HepG2 (cell line): ENCODE results near the gene REEP6. TPM values are rescaled to one million over a fixed set of nuclear protein-coding genes. Genes with fewer than 3 reads are reported as not detected.

Experiments
- CREBL2 ChIP-seq: sonication (generic); formaldehyde crosslinking; IDR thresholded peaks from 2 replicates; pipeline ENCODE4 v1.8.1; 2023; ENCODE audit warnings: missing genetic modification reagents, mild to moderate bottlenecking, borderline replicate concordance
- MNT ChIP-seq: fragments of 450-650 bp; IDR thresholded peaks from 2 replicates; pipeline ENCODE4 v1.6.1; 2016
- NONO ChIP-seq, 2 experiments: fragments of 450-650 bp in 1 of 2; sonication (generic) in 1 of 2; formaldehyde crosslinking in 1 of 2; IDR thresholded peaks in 1 of 2; conservative IDR thresholded peaks in 1 of 2; 2 replicates each; pipeline versions ENCODE4 v1.6.1 to v1.8.0; 2017 to 2022; ENCODE audit warnings: mild to moderate bottlenecking in 1 of 2, missing genetic modification reagents in 1 of 2, moderate library complexity in 1 of 2
- POLR2A ChIP-seq, 2 experiments: IDR thresholded peaks; 2 replicates each; pipeline ENCODE4 v1.6.1; 2011; ENCODE audit warnings: low read depth in 2 of 2, low read length in 2 of 2, mild to moderate bottlenecking in 1 of 2, moderate library complexity in 1 of 2; ENCODE audit not compliant: insufficient read depth in 1 of 2
- POLR2AphosphoS5 ChIP-seq: IDR thresholded peaks from 2 replicates; pipeline ENCODE4 v1.6.1; 2012; ENCODE audit warnings: low read depth, low read length
- SALL2 ChIP-seq: sonication (generic); formaldehyde crosslinking; IDR thresholded peaks from 2 replicates; pipeline ENCODE4 v1.8.1; 2023; ENCODE audit warnings: mild to moderate bottlenecking, missing genetic modification reagents, inconsistent platforms
- ZKSCAN1 ChIP-seq: fragments of 150-350 bp; IDR thresholded peaks from 2 replicates; pipeline ENCODE4 v1.6.1; 2014; ENCODE audit warnings: low read length
- ZNF207 ChIP-seq: fragments of 450-650 bp; IDR thresholded peaks from 2 replicates; pipeline ENCODE4 v1.6.1; 2016; ENCODE audit warnings: antibody characterized with exemption, borderline replicate concordance
- ZNF333 ChIP-seq: sonication (generic); formaldehyde crosslinking; IDR thresholded peaks from 2 replicates; pipeline ENCODE4 v1.4.0; 2020; ENCODE audit warnings: mild to moderate bottlenecking, missing genetic modification reagents, borderline replicate concordance
- ZNF646 ChIP-seq: sonication (generic); formaldehyde crosslinking; IDR thresholded peaks from 2 replicates; pipeline ENCODE4 v1.9.0; 2021; ENCODE audit warnings: mild to moderate bottlenecking, missing genetic modification reagents
- ZNF816 ChIP-seq: sonication (generic); formaldehyde crosslinking; IDR thresholded peaks from 2 replicates; pipeline ENCODE4 v1.8.0; 2022; ENCODE audit warnings: missing genetic modification reagents, mild to moderate bottlenecking, borderline replicate concordance
- ZSCAN12 ChIP-seq: sonication (generic); formaldehyde crosslinking; IDR thresholded peaks from 2 replicates; pipeline ENCODE4 v1.9.0; 2021; ENCODE audit warnings: mild to moderate bottlenecking, missing genetic modification reagents
- polyA plus RNA-seq, 8 experiments: library from polyadenylated mRNA; depleted of rRNA in 3 of 8; stranded (reverse) in 7 of 8; unstranded in 1 of 8; fragments of >200 nt; fragmentation: Illumina TruSeq in 4 of 8; extraction: Trizol in 4 of 8; gene quantifications; 2 replicates each; pipeline versions ENCODE4 v1.2.1 to v1.2.3, GENCODE V29; 2011 to 2016; ENCODE audit warnings: low read depth in 4 of 8, missing spikeins in 1 of 8, mixed read lengths in 1 of 8; ENCODE audit not compliant: insufficient read depth in 1 of 8
- total RNA-seq, 5 experiments: library from RNA; depleted of rRNA; stranded (reverse); fragments of >200 nt; fragmentation: Illumina TruSeq; extraction: Trizol; gene quantifications; 2 replicates each; pipeline ENCODE4 v1.2.3, GENCODE V29; 2016; ENCODE audit warnings: low read depth in 1 of 5

The REEP6 gene
- total and polyA plus RNA-seq, 2 of the 13 experiments (the other 11 are each of a cell fraction or from before 2014, with no cell fraction given), result 10.0 to 28.8 TPM

- TF ChIP-seq ZNF816 (CRISPR knock-in tag), result no peak
- no peak for TF ChIP-seq ZNF207
- no peak for TF ChIP-seq ZSCAN12 (CRISPR knock-in tag)
- no peak for TF ChIP-seq ZKSCAN1
- no peak for TF ChIP-seq CREBL2 (CRISPR knock-in tag)
- TF ChIP-seq SALL2 (CRISPR knock-in tag), result no peak
- TF ChIP-seq POLR2AphosphoS5, result no peak
- peak in 1 of 2 experiments; percentile 24; a peak in 1 of 4 replicates for TF ChIP-seq POLR2A (IDR thresholded peaks at IDR 0.05; ENCODE audit: insufficient read depth in 1 of 2, low read depth in 2 of 2, low read length in 2 of 2)
- TF ChIP-seq ZNF646, result peak; percentile 98
- TF ChIP-seq NONO (IDR thresholded peaks at IDR 0.05), result no peak
- TF ChIP-seq NONO (CRISPR knock-in tag; conservative IDR thresholded peaks at IDR 0.05), result no peak
- TF ChIP-seq MNT, result peak; percentile 79
- TF ChIP-seq ZNF333 (CRISPR knock-in tag), result no peak
These were observed 33.4 kb downstream of the REEP6 start (continued) for GRCh38 chr19:1524287-1524971.
